ENCODE measurements around the gene CALCOCO1. TPM values are rescaled to one million over a fixed set of nuclear protein-coding genes. Genes with fewer than 3 reads are reported as not detected.

The CALCOCO1 gene
- total and polyA plus RNA-seq, 2 experiments from 2014 or later = 71.3 to 74.4 TPM

GRCh38 chr12:53712059-53712643 is 15.1 kb downstream of the CALCOCO1 start:
- no peak overlapping the region for H3K27ac ChIP-seq
- no peak overlapping the region for H3K4me3 ChIP-seq
- no peaks in the 10 kb centered on the region for H3K9me2 ChIP-seq (replicated peaks; ENCODE audit: insufficient read depth)
- H2AFZ ChIP-seq = no peak overlapping the region
- no peaks in the 10 kb centered on the region for H4K20me1 ChIP-seq (ENCODE audit: insufficient read depth, poor library complexity, severe bottlenecking)
- no peak for DNase-seq (ENCODE audit: low spot score)
- 82% methylated on average over 8 of the region's 8 CpGs for whole genome bisulfite sequencing (ENCODE audit: low lambda C conversion rate, missing lambda C conversion rate)
- no peaks in the 10 kb centered on the region for H3K79me2 ChIP-seq
- no peak for TF ChIP-seq EZH2phosphoT487 (IDR thresholded peaks at IDR 0.05; ENCODE audit: low read depth, severe bottlenecking, unreplicated experiment)
- TF ChIP-seq EZH2 (IDR thresholded peaks at IDR 0.05; ENCODE audit: borderline replicate concordance) = no peak
- TF ChIP-seq CTCF (IDR thresholded peaks at IDR 0.05; ENCODE audit: poor library complexity) = no peak
- H3K27me3 ChIP-seq = peaks cover 5% of the 10 kb centered on the region
- H3K9me3 ChIP-seq (ENCODE audit: low read depth) = no peaks in the 10 kb centered on the region
- no peaks in the 10 kb centered on the region for H3K36me3 ChIP-seq (replicated peaks; ENCODE audit: insufficient read depth, low read depth)
- no peak overlapping the region for H3K4me2 ChIP-seq
- H3K4me1 ChIP-seq (ENCODE audit: insufficient read depth) = no peaks in the 10 kb centered on the region

DNA sequence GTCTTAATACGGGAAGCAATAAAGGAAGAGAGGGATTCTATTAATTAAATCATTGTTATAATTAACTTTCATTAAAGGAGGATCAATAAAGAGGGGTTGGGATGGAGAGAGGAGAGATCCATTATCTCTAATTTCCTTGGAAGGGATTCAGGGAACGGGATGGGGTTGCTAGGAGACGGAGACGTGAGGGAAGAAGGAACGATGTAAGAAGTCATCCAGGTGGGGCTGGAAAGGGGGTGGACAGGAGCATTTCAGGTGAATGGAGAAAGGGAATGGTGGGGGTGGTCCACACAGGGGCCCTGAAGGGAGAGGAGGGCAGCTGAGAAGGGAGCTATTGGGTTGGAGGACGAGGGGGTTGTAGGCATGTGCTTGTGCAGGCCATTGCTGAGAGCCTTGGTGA is 17.2 kb downstream of the CALCOCO1 start:
- H3K27me3 ChIP-seq = peaks cover 23% of the 10 kb centered on the region
- 66% methylated on average over 6 of the region's 6 CpGs for WGBS (ENCODE audit: low lambda C conversion rate, missing lambda C conversion rate)
- no peak overlapping the region for H2AFZ ChIP-seq
- no peak overlapping the region for H3K27ac ChIP-seq
- no peaks in the 10 kb centered on the region for H3K79me2 ChIP-seq
- no peaks in the 10 kb centered on the region for H3K9me2 ChIP-seq (replicated peaks; ENCODE audit: insufficient read depth)
- H4K20me1 ChIP-seq (ENCODE audit: insufficient read depth, poor library complexity, severe bottlenecking) = no peaks in the 10 kb centered on the region
- H3K4me3 ChIP-seq = no peak overlapping the region
- H3K36me3 ChIP-seq (replicated peaks; ENCODE audit: insufficient read depth, low read depth) = no peaks in the 10 kb centered on the region
- no peak for DNase-seq (ENCODE audit: low spot score)
- no peaks in the 10 kb centered on the region for H3K9me3 ChIP-seq (ENCODE audit: low read depth)
- H3K4me1 ChIP-seq (ENCODE audit: insufficient read depth) = no peaks in the 10 kb centered on the region
- TF ChIP-seq EZH2 (IDR thresholded peaks at IDR 0.05; ENCODE audit: borderline replicate concordance) (no peak), CTCF (IDR thresholded peaks at IDR 0.05; ENCODE audit: poor library complexity) (no peak), EZH2phosphoT487 (IDR thresholded peaks at IDR 0.05; ENCODE audit: low read depth, severe bottlenecking, unreplicated experiment) (no peak)
- H3K4me2 ChIP-seq = no peak overlapping the region

DNA sequence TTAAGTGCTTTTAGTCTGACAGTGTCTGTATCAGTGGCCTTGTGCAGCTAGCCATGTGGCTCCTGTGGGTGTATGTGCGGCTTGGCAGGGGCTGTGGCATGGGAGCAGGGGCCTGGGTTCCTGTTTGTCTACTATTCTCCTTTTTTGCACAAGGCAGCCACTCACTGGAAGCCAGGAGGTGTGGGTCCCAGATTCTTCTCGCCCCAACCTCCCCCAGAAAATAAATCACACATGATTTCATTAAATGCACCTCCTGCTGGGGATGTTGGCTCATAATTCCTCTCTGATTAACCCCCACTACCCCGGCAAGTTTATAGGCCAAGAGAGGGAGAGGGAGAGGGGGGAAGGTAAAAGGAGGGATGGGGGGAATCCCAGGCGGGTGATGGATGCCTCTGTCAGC is 17.6 kb downstream of the CALCOCO1 start:
- Histone ChIP-seq H3K4me2 (no peak overlapping the region), H3K79me2 (no peaks in the 10 kb centered on the region), H3K9me2 (replicated peaks; ENCODE audit: insufficient read depth) (no peaks in the 10 kb centered on the region), H3K4me1 (ENCODE audit: insufficient read depth) (no peaks in the 10 kb centered on the region), H3K27ac (no peak overlapping the region), H3K9me3 (ENCODE audit: low read depth) (no peaks in the 10 kb centered on the region), H3K36me3 (replicated peaks; ENCODE audit: insufficient read depth, low read depth) (no peaks in the 10 kb centered on the region), H3K27me3 (peaks cover 27% of the 10 kb centered on the region), H2AFZ (no peak overlapping the region), H3K4me3 (no peak overlapping the region), H4K20me1 (ENCODE audit: insufficient read depth, poor library complexity, severe bottlenecking) (no peaks in the 10 kb centered on the region)
- TF ChIP-seq EZH2 (IDR thresholded peaks at IDR 0.05; ENCODE audit: borderline replicate concordance) (no peak), EZH2phosphoT487 (IDR thresholded peaks at IDR 0.05; ENCODE audit: low read depth, severe bottlenecking, unreplicated experiment) (no peak), CTCF (IDR thresholded peaks at IDR 0.05; ENCODE audit: poor library complexity) (no peak)
- WGBS (ENCODE audit: low lambda C conversion rate, missing lambda C conversion rate) = 73% methylated on average over 3 of the region's 4 CpGs
- no peak for DNase-seq (ENCODE audit: low spot score)

Measured in hepatocyte (in vitro differentiated cells).